ENCODE data around the gene FANCD2. TPM values are rescaled to one million over a fixed set of nuclear protein-coding genes. Genes with fewer than 3 reads are reported as not detected.
"Not testable (repeated sequence)": the region's sequence is repeated elsewhere in the genome, so short reads cannot be mapped to it uniquely, and the experiment has no call there.

FANCD2 gene
- total RNA-seq, 1 donor from 2014 or later, result 3.6 TPM

DNA sequence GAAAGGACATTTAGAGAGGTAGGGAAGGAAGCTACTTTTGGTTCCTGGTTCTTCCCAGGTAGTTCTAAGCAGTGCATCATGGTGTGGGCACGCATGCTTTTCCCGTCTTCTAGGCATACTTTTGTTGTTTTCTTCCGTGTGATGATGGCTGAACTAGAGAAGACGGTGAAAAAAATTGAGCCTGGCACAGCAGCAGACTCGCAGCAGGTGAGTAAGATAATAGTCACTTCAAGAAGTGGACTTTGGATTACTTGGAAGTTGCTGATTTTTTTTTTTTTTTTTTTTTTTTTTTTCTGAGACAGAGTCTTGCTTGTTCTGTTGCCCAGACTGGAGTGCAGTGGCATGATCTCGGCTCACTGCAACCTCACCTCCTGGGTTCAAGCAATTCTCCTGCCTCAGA, 63.9 kb downstream of the FANCD2 start:
- peaks cover 3% of the 10 kb centered on the region for H3K36me3 Mint-ChIP-seq (ENCODE audit: low read depth)
- H3K9me3 Mint-ChIP-seq (ENCODE audit: low read depth), result no peaks in the 10 kb centered on the region
- no peak for DNase-seq (ENCODE audit: low spot score)

DNA sequence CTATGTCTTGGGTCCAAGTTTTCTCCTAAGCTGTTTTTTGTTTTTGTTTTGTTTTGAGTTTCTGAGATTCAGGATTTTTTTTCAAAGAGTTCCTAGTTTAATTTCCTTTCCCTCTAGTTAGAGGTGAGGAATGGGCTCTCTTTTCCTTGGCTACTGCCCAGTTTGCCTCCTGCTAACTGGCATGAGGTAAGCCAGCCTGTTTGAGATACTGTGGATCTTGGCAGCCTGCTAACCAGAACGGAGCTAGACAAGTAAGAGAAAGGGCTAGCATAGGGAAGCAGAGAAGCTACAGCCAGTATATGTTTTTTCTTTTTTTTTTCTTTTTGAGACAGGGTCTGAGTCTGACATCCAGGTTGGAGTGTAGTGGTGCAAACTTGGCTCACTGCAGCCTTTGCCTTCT, 64.5 kb downstream of the FANCD2 start:
- not testable (repeated sequence) for H3K36me3 Mint-ChIP-seq (ENCODE audit: low read depth); H3K4me3 Mint-ChIP-seq (ENCODE audit: unreplicated experiment); H3K27ac Mint-ChIP-seq (ENCODE audit: unreplicated experiment); DNase-seq (ENCODE audit: low spot score); H3K4me1 Mint-ChIP-seq (ENCODE audit: low read depth); H3K27me3 Mint-ChIP-seq (ENCODE audit: low read depth); H3K9me3 Mint-ChIP-seq (ENCODE audit: low read depth)

More for the DNA sequence above, 63.9 kb downstream of the FANCD2 start:
- TF ChIP-seq, protein P1, sequence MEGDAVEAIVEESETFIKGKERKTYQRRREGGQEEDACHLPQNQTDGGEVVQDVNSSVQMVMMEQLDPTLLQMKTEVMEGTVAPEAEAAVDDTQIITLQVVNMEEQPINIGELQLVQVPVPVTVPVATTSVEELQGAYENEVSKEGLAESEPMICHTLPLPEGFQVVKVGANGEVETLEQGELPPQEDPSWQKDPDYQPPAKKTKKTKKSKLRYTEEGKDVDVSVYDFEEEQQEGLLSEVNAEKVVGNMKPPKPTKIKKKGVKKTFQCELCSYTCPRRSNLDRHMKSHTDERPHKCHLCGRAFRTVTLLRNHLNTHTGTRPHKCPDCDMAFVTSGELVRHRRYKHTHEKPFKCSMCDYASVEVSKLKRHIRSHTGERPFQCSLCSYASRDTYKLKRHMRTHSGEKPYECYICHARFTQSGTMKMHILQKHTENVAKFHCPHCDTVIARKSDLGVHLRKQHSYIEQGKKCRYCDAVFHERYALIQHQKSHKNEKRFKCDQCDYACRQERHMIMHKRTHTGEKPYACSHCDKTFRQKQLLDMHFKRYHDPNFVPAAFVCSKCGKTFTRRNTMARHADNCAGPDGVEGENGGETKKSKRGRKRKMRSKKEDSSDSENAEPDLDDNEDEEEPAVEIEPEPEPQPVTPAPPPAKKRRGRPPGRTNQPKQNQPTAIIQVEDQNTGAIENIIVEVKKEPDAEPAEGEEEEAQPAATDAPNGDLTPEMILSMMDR (IDR thresholded peaks at IDR 0.05), result no peak
- Mint-ChIP-seq H3K27me3 (ENCODE audit: low read depth) (no peaks in the 10 kb centered on the region), H3K4me3 (ENCODE audit: unreplicated experiment) (no peak overlapping the region), H3K27ac (ENCODE audit: unreplicated experiment) (no peak overlapping the region), H3K4me1 (ENCODE audit: low read depth) (peaks cover 2% of the 10 kb centered on the region)

DNA sequence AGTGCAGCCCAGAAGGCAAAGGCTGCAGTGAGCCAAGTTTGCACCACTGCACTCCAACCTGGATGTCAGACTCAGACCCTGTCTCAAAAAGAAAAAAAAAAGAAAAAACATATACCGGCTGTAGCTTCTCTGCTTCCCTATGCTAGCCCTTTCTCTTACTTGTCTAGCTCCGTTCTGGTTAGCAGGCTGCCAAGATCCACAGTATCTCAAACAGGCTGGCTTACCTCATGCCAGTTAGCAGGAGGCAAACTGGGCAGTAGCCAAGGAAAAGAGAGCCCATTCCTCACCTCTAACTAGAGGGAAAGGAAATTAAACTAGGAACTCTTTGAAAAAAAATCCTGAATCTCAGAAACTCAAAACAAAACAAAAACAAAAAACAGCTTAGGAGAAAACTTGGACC, 65.2 kb downstream of the FANCD2 start:
- not testable (repeated sequence) for H3K27me3 Mint-ChIP-seq (ENCODE audit: low read depth); H3K36me3 Mint-ChIP-seq (ENCODE audit: low read depth); H3K9me3 Mint-ChIP-seq (ENCODE audit: low read depth); H3K4me3 Mint-ChIP-seq (ENCODE audit: unreplicated experiment); H3K4me1 Mint-ChIP-seq (ENCODE audit: low read depth); DNase-seq (ENCODE audit: low spot score); H3K27ac Mint-ChIP-seq (ENCODE audit: unreplicated experiment)

DNA sequence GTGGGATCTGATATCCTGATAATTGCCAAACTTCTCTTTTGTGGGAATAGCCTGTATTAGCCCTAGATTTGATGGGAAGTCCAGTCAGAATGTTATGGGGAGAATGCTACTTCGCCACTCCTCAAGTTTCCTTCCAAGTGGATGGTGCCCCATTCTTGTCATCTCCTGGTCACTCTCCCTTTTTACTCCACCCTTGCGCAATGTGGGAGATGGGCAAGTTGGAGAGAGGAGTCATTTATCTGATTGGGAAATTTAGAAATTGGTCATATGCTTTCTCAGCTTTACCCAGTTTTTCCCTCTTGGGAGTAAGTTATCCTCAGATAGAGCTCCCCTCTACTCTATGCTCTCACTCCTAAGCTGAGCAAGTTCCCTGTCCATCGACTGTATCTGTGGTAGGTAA, 67.4 kb downstream of the FANCD2 start:
- no peak for DNase-seq (ENCODE audit: low spot score)

DNA sequence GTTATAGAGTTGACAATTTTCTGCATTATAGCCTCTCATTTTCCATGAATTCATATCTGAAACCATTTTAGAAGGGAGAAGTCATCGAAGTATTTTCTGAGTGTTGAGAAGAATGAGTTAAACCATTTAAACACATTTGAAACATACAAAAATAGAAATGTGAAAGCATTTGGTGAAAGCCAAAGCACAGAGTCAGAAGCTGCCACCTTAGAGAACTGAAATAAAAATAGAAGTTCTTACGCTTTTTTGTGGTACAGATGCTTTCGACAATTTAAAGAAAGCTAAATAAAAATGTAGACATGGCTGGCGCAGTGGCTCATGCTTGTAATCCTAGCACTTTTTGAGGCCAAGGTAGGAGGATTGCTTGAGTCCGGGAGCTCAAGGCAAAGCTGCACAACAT, 72.8 kb downstream of the FANCD2 start:
- no peaks in the 10 kb centered on the region for H3K27me3 Mint-ChIP-seq (ENCODE audit: low read depth)
- no peak for DNase-seq (ENCODE audit: low spot score)
- no peaks in the 10 kb centered on the region for H3K36me3 Mint-ChIP-seq (ENCODE audit: low read depth)
- no peaks in the 10 kb centered on the region for H3K9me3 Mint-ChIP-seq (ENCODE audit: low read depth)
- TF ChIP-seq, protein P1 (IDR thresholded peaks at IDR 0.05), result no peak
- no peak overlapping the region for H3K4me3 Mint-ChIP-seq (ENCODE audit: unreplicated experiment)
- H3K4me1 Mint-ChIP-seq (ENCODE audit: low read depth), result no peaks in the 10 kb centered on the region
- H3K27ac Mint-ChIP-seq (ENCODE audit: unreplicated experiment), result no peak overlapping the region

More for the DNA sequence above, 67.4 kb downstream of the FANCD2 start:
- Mint-ChIP-seq H3K36me3 (ENCODE audit: low read depth) (peaks cover 3% of the 10 kb centered on the region), H3K9me3 (ENCODE audit: low read depth) (no peaks in the 10 kb centered on the region), H3K4me3 (ENCODE audit: unreplicated experiment) (no peak overlapping the region), H3K4me1 (ENCODE audit: low read depth) (no peaks in the 10 kb centered on the region), H3K27ac (ENCODE audit: unreplicated experiment) (no peak overlapping the region), H3K27me3 (ENCODE audit: low read depth) (no peaks in the 10 kb centered on the region)
- TF ChIP-seq, protein P1 (IDR thresholded peaks at IDR 0.05), result no peak

DNA sequence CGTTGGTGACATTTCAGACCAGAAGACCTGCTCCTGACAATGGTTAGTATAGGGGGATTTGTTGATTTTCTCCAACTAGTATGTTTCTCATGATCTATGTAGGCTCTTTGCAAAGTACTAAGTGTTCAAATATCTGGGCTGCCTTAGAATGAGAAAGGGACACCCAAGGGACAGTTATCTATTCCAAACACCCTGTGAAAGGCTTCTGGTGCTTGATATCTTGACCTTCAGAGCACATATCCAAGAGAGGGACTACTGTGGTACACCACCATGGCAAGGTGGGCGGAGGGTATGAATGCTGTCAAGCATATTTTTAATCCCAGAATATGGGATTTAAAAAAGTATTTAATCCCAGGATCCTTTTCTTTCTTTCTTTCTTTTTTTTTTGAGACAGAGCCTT, 80.7 kb downstream of the FANCD2 start:
- Mint-ChIP-seq H3K4me1 (ENCODE audit: low read depth) (no peaks in the 10 kb centered on the region), H3K27ac (ENCODE audit: unreplicated experiment) (no peak overlapping the region), H3K9me3 (ENCODE audit: low read depth) (no peaks in the 10 kb centered on the region), H3K27me3 (ENCODE audit: low read depth) (no peaks in the 10 kb centered on the region), H3K4me3 (ENCODE audit: unreplicated experiment) (no peak overlapping the region), H3K36me3 (ENCODE audit: low read depth) (no peaks in the 10 kb centered on the region)
- DNase-seq (ENCODE audit: low spot score), result no peak
- TF ChIP-seq, protein P1 (IDR thresholded peaks at IDR 0.05), result no peak

Measured in chondrocyte (in vitro differentiated cells).